Measurements from ENCODE around the gene WRNIP1. TPM values are rescaled to one million over a fixed set of nuclear protein-coding genes. Genes with fewer than 3 reads are reported as not detected.

WRNIP1 gene
- total RNA-seq, 2 donors from 2014 or later: 49.9 to 53.7 TPM

GRCh38 chr6:2743280-2744208 is 21.6 kb upstream of the WRNIP1 start:
- Histone ChIP-seq H3K36me3 (no peaks in the 10 kb centered on the region), H3K4me3 (no peak overlapping the region), H3K27ac (no peak overlapping the region), H3K9ac (ENCODE audit: low read depth in 2 of 2, low read length in 2 of 2) (no peak overlapping the region), H3K9me3 (no peaks in the 10 kb centered on the region), H3K4me1 (no peaks in the 10 kb centered on the region), H3K27me3 (no peaks in the 10 kb centered on the region)
- intact Hi-C loops (cut with DNase I): no loop called here
- no peak for DNase-seq
- TF ChIP-seq CTCF (IDR thresholded peaks at IDR 0.05): no peak

GRCh38 chr6:2744209-2744771 is 20.9 kb upstream of the WRNIP1 start:
- H3K27ac ChIP-seq: no peak overlapping the region
- no peaks in the 10 kb centered on the region for H3K36me3 ChIP-seq
- intact Hi-C loops (cut with DNase I): no loop called here
- H3K9me3 ChIP-seq: no peaks in the 10 kb centered on the region
- no peaks in the 10 kb centered on the region for H3K27me3 ChIP-seq
- DNase-seq: no peak
- H3K9ac ChIP-seq (ENCODE audit: low read depth in 2 of 2, low read length in 2 of 2): no peak overlapping the region
- no peak overlapping the region for H3K4me3 ChIP-seq
- H3K4me1 ChIP-seq: no peaks in the 10 kb centered on the region
- no peak for TF ChIP-seq CTCF (IDR thresholded peaks at IDR 0.05)

GRCh38 chr6:2744778-2745177 is 20.4 kb upstream of the WRNIP1 start:
- intact Hi-C loops (cut with DNase I): loop anchor here (5.0 kb wide), 1 partner anchor 1147 kb away; no protein-coding TSS in a partner anchor
- Histone ChIP-seq H3K9me3 (no peaks in the 10 kb centered on the region), H3K27ac (no peak overlapping the region), H3K4me3 (no peak overlapping the region), H3K36me3 (no peaks in the 10 kb centered on the region), H3K4me1 (no peaks in the 10 kb centered on the region), H3K27me3 (no peaks in the 10 kb centered on the region), H3K9ac (ENCODE audit: low read depth in 2 of 2, low read length in 2 of 2) (no peak overlapping the region)
- TF ChIP-seq CTCF (IDR thresholded peaks at IDR 0.05): no peak
- no peak for DNase-seq

GRCh38 chr6:2745246-2745645 is 19.9 kb upstream of the WRNIP1 start:
- no peak overlapping the region for H3K27ac ChIP-seq
- H3K9me3 ChIP-seq: no peaks in the 10 kb centered on the region
- no peaks in the 10 kb centered on the region for H3K36me3 ChIP-seq
- intact Hi-C loops (cut with DNase I): loop anchor here (5.0 kb wide), 1 partner anchor 1148 kb away; no protein-coding TSS in a partner anchor
- no peak overlapping the region for H3K9ac ChIP-seq (ENCODE audit: low read depth in 2 of 2, low read length in 2 of 2)
- no peak for TF ChIP-seq CTCF (IDR thresholded peaks at IDR 0.05)
- no peaks in the 10 kb centered on the region for H3K27me3 ChIP-seq
- DNase-seq: no peak
- no peaks in the 10 kb centered on the region for H3K4me1 ChIP-seq
- no peak overlapping the region for H3K4me3 ChIP-seq

- Histone ChIP-seq H3K27me3 (no peaks in the 10 kb centered on the region), H3K4me1 (no peaks in the 10 kb centered on the region), H3K4me3 (no peak overlapping the region), H3K9me3 (no peaks in the 10 kb centered on the region), H3K36me3 (no peaks in the 10 kb centered on the region), H3K27ac (no peak overlapping the region), H3K9ac (ENCODE audit: low read depth in 2 of 2, low read length in 2 of 2) (no peak overlapping the region)
- intact Hi-C loops (cut with DNase I): loop anchor here (5.0 kb wide), 1 partner anchor 1149 kb away; no protein-coding TSS in a partner anchor
- no peak for TF ChIP-seq CTCF (IDR thresholded peaks at IDR 0.05)
- no peak for DNase-seq
These were observed 18.6 kb upstream of the WRNIP1 start for GRCh38 chr6:2746557-2747061.
